ENCODE results near the gene AGT. TPM values are rescaled to one million over a fixed set of nuclear protein-coding genes. Genes with fewer than 3 reads are reported as not detected.
A peak's percentile ranks its signal among the peaks of the same experiment; 100 is the strongest.

Gene AGT
- total RNA-seq, result 1 to 10 TPM; 4.1 to 5.3 TPM

- no peaks in the 10 kb centered on the region for H3K4me1 ChIP-seq
- H3K27me3 ChIP-seq, result no peaks in the 10 kb centered on the region
- no peak for TF ChIP-seq CTCF (IDR thresholded peaks at IDR 0.05)
- no peak within 1 kb of the TSS for H3K4me3 ChIP-seq
- DNase-seq, result peak; percentile 49
- no peak within 1 kb of the TSS for H3K9ac ChIP-seq (ENCODE audit: low read depth in 2 of 2, low read length in 2 of 2)
- intact Hi-C loops (cut with DNase I), result no loop called here
- no peaks in the 10 kb centered on the region for H3K36me3 ChIP-seq
- H3K27ac ChIP-seq, result no peak within 1 kb of the TSS
- H3K9me3 ChIP-seq, result no peaks in the 10 kb centered on the region
Observed at GRCh38 chr1:230713915-230714764, at the start of gene AGT. AGT (minus strand) TSS chr1:230714122; CDS start chr1:230710823, 3,299 bp downstream.

GRCh38 chr1:230761443-230762167 lies 47.7 kb upstream of the AGT start:
- H3K4me1 ChIP-seq, result no peaks in the 10 kb centered on the region
- no peak overlapping the region for H3K4me3 ChIP-seq
- H3K9me3 ChIP-seq, result no peaks in the 10 kb centered on the region
- no peak for DNase-seq
- intact Hi-C loops (cut with DNase I), result no loop called here
- TF ChIP-seq CTCF (IDR thresholded peaks at IDR 0.05), result no peak
- H3K27ac ChIP-seq, result no peak overlapping the region
- no peaks in the 10 kb centered on the region for H3K36me3 ChIP-seq
- H3K27me3 ChIP-seq, result no peaks in the 10 kb centered on the region
- H3K9ac ChIP-seq (ENCODE audit: low read depth in 2 of 2, low read length in 2 of 2), result no peak overlapping the region

- no peak for TF ChIP-seq CTCF (IDR thresholded peaks at IDR 0.05)
- no peak for DNase-seq
- H3K9ac ChIP-seq (ENCODE audit: low read depth in 2 of 2, low read length in 2 of 2), result no peak overlapping the region
Observed at GRCh38 chr1:230760360-230760827, 46.5 kb upstream of the AGT start.

DNA sequence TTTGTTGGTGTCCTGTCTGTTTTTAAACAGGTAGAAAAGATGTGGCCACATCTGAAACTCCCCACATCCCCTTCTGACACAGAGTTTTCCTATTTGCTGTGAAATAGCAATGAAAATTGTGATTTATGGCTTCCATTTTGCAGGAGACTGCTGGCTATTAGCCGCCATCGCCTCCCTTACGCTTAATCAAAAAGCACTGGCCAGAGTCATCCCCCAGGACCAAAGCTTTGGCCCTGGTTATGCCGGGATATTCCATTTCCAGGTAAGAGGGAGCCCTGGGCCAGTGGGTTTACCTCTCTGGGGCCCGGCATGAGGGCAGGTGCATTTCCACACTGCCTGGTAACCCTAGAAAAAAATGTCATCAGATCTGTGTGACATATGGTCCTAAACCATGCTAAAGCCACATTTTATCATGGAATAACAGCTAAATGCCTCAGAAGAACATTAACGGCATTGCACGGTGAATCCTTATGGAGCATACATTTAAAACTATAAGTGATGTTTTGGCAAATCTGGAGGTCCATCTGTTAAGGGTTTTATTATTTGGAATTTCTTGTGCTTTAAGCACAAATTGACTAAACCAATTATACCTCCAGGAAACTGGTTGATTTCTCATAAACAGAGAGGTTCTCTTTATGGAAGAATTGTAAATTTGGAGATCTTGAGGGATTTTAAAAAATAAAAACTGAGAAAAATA lies 45.6 kb upstream of the AGT start:
- no peak for DNase-seq
- Histone ChIP-seq H3K27ac (no peak overlapping the region), H3K9ac (ENCODE audit: low read depth in 2 of 2, low read length in 2 of 2) (no peak overlapping the region), H3K36me3 (no peaks in the 10 kb centered on the region), H3K4me1 (no peaks in the 10 kb centered on the region), H3K27me3 (no peaks in the 10 kb centered on the region), H3K9me3 (no peaks in the 10 kb centered on the region), H3K4me3 (no peak overlapping the region)
- TF ChIP-seq CTCF (IDR thresholded peaks at IDR 0.05), result no peak
- intact Hi-C loops (cut with DNase I), result no loop called here

More at GRCh38 chr1:230760360-230760827, 46.5 kb upstream of the AGT start:
- Histone ChIP-seq H3K36me3 (no peaks in the 10 kb centered on the region), H3K9me3 (no peaks in the 10 kb centered on the region), H3K4me3 (no peak overlapping the region), H3K4me1 (no peaks in the 10 kb centered on the region), H3K27ac (no peak overlapping the region), H3K27me3 (no peaks in the 10 kb centered on the region)
- intact Hi-C loops (cut with DNase I), result no loop called here

DNA sequence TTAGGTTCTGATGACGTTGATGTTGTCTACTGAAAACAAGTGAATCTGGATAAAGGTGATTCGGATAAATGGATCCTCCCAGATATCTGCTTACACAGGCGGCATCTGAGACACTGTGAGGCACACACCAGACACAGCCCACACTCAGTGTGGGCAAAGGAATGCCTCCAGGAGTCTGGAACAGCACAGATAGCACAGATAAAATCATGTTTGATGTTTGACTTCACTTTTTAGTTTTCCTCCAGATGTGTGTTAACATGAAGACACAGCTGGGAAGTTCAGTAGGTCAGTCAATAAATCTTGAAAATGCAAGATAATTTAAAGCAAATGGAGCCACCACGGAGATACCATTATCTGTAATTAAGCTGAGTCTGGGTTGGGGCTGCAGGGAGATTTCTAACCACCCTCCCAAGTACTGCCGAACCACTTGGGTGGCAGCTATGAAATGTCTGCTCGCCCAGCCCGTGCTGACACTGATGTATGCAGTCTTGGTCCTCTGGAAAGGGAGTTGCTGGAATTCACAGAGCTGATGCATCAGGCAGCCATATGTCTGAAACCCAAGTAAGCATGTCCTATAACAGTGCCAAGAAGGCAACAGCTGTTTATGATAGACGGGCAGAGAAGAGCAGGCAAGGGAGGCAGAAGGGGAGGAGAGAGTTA lies 44.9 kb upstream of the AGT start:
- no peak overlapping the region for H3K27ac ChIP-seq
- no peak for DNase-seq
- no peaks in the 10 kb centered on the region for H3K4me1 ChIP-seq
- no peak for TF ChIP-seq CTCF (IDR thresholded peaks at IDR 0.05)
- no peaks in the 10 kb centered on the region for H3K9me3 ChIP-seq
- H3K4me3 ChIP-seq, result no peak overlapping the region
- H3K36me3 ChIP-seq, result no peaks in the 10 kb centered on the region
- intact Hi-C loops (cut with DNase I), result no loop called here
- no peak overlapping the region for H3K9ac ChIP-seq (ENCODE audit: low read depth in 2 of 2, low read length in 2 of 2)
- H3K27me3 ChIP-seq, result no peaks in the 10 kb centered on the region
